Thoracic aorta endothelial cell (primary cell): ENCODE measurements around the gene NRAS. TPM values are rescaled to one million over a fixed set of nuclear protein-coding genes. Genes with fewer than 3 reads are reported as not detected.

Experiments used
- small RNA-seq: library from RNA; depleted of rRNA; stranded (forward); fragments of <200 nt; gene quantifications from one replicate; pipeline ENCODE3, GENCODE V24; 2012
- total RNA-seq: library from RNA; depleted of rRNA; stranded (reverse); fragments of >200 nt; gene quantifications from 2 replicates; pipeline ENCODE4 v1.2.3, GENCODE V29; 2012

NRAS gene
- total RNA-seq: 164 and 186 TPM in 2 replicates

DNA sequence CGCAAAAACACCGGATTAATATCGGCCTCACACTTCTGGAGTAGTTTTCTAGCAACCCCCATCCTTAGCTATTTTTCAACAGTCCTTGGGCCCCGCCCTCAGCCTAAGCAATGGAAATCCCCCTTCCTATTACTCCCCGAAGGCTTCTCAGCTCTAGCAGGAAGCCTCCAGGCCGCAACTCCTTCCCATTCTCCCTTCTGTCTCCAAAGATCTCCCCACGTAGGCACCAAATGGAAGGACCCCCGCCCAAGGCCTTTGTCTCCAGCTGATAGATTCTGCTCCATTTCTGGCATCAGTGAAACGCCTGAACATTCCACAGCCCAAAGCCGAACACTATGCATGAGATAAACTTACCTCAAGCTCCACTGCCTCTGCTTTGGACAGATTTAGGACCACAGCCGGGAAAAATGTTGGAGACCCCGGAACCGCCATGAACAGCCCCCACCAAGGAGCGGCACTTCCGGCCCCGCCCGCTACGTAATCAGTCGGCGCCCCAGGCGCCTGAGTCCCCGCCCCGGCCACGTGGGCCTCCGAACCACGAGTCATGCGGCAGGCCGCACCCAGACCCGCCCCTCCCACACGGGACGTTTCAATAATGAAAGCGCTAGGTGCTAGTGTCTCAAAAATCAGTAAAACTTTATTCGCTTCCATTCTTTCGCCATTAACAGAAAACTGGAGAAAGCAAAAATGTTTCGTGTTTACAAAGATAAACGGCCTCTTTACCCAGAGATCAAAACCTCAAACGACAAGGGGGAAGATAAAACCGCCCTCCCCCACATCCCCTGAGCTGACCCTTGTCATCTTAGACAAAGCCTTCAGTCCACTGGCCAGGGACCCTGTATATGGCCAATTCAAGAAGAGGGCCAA, at the start of gene NRAS:
NRAS (minus strand) TSS at position 468 of the 867 bp plus-strand sequence. CDS start 611 bp downstream, outside the sequence.

DNA sequence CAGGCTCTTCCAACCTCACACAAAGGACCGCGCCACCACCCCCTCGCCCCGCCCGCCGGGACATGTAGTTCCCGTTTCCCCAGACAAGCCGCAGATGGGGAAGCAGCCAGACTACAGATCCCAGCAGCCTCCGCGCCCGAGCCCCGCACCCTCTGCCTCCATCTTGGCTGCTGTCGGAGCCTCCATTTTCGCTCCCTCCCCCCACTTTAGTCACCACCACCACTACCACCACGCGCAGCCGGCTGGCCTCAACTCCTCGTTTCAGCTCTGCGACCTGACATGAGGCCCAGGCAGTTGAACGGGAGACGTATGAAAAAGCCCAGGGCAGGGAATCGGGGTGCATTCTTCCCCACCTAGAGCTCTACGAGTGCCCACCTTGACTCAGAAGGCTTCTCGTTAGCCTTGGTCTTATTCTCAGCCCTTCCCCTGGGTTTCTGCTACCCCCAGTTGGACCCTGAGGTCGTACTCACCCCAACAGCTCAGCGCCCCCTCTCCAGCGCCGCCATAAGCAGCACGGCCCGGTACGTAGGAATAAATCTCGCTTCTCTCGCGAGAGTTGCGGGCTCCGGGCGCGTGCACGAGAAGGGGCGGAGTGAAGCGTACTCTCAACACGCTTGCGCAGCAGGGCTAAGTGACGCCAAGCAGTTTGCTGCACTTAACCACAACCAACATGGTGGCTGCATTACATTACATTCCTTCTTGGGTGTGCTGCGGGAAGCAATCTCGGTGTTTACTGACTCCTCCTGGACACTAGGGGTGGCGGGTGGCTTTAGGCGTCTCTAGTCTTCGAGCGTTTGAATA, 41.1 kb upstream of the NRAS start, which contains the start of gene CSDE1:
CSDE1 (minus strand) TSS at position 530 of the 801 bp plus-strand sequence. CDS start 18,094 bp downstream, outside the sequence.

DNA sequence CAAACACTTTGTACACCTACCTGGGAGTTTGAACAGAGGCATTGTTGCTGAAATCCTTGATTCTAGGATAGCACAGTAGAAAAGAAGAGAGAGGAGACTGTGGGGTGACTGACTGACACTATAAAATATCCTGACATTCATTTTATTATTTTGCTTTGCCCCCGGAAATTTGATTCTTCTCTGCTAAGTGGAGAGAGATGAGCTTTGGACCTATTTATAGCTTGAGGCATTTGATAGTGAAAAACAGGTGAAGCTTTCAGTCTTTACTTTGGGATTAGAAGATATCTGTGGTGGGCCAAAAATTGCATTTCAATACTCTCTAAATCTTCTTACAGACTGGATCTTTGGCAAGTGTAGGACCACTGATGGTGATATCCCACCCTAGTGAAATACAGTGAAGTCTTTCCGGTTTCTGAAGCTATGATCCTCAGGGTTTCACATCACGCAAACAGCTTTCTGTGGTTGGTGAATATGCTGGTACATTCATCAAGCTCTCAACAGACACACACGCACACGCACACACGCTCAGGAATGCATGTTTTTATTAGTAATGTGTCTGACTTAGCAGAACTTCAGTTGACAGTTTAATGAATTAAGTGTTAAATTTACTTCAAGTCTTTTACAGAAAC, 21.0 kb downstream of the NRAS start, which contains the start of gene AMPD1:
AMPD1 (minus strand) TSS at position 117 of the 629 bp plus-strand sequence; CDS start at position 42, 75 bp downstream.

DNA sequence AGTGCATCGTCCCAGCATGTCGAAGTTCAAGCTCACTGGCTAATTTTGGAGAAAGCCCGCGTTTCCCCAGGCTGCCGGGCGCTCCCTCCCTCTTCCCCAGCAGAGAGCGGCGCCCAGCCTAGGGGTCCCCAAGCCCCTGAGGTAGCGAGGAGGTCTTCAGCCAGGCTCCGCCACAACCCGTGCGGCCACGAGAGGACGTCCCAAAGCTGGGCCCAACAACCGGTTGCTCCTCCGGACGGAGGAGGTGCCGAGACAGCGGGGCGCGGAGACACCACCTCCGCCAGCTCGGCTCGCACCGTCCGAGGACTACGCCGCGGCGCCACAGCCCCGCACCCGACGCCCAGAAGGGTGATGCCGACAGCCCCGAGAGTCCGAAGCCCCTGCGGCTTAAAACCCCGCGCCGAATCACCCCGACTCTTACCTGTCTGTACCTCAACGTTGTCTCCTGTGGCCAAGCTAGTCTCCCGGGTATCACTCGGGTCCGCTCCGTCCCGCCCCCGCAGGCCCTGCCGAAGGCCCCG, 46.9 kb downstream of the NRAS start, which contains the start of gene DENND2C:
DENND2C (minus strand) TSS at position 488 of the 521 bp plus-strand sequence. CDS start 44,065 bp downstream, outside the sequence.

Small RNA genes within 50 kb of the gene (small RNA-seq; reads per million reads assigned to genes)
- not detected for gene RN7SL432P
- gene RNY1P13: not detected

Other genes with a start within 250 kb of the NRAS start
- 52.6 and 56.3 TPM in 2 replicates for gene TRIM33, start 205.6 kb downstream of the NRAS start, total RNA-seq
- gene BCAS2, start 135.2 kb downstream of the NRAS start, total RNA-seq: 54.8 and 60.5 TPM in 2 replicates
- 0.86 and 1.3 TPM in 2 replicates for gene DENND2C, start 46.7 kb downstream of the NRAS start, total RNA-seq
- not detected in 2 replicates for gene AMPD1, start 21.2 kb downstream of the NRAS start, total RNA-seq
- 579 and 580 TPM in 2 replicates for gene CSDE1, start 41.2 kb upstream of the NRAS start, total RNA-seq
- 51.9 and 53.7 TPM in 2 replicates for gene SIKE1, start 63.9 kb upstream of the NRAS start, total RNA-seq
- gene SYCP1, start 138.1 kb upstream of the NRAS start, total RNA-seq: not detected in 2 replicates